ENCODE measurements around the gene TMEM161A. TPM values are rescaled to one million over a fixed set of nuclear protein-coding genes. Genes with fewer than 3 reads are reported as not detected.

TMEM161A gene
- total RNA-seq, 1 donor = 9.3 TPM

GRCh38 chr19:19071897-19072296 is 66.4 kb downstream of the TMEM161A start:
- TF ChIP-seq, protein P1, sequence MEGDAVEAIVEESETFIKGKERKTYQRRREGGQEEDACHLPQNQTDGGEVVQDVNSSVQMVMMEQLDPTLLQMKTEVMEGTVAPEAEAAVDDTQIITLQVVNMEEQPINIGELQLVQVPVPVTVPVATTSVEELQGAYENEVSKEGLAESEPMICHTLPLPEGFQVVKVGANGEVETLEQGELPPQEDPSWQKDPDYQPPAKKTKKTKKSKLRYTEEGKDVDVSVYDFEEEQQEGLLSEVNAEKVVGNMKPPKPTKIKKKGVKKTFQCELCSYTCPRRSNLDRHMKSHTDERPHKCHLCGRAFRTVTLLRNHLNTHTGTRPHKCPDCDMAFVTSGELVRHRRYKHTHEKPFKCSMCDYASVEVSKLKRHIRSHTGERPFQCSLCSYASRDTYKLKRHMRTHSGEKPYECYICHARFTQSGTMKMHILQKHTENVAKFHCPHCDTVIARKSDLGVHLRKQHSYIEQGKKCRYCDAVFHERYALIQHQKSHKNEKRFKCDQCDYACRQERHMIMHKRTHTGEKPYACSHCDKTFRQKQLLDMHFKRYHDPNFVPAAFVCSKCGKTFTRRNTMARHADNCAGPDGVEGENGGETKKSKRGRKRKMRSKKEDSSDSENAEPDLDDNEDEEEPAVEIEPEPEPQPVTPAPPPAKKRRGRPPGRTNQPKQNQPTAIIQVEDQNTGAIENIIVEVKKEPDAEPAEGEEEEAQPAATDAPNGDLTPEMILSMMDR (IDR thresholded peaks at IDR 0.05; ENCODE audit: insufficient read depth, low read length) = no peak

More at GRCh38 chr19:19071897-19072296, 66.4 kb downstream of the TMEM161A start:
- DNase-seq (ENCODE audit: low read depth) = no peak
- no peak overlapping the region for H3K4me3 ChIP-seq (ENCODE audit: low read depth, low read length)

Other genes starting within 250 kb of the TMEM161A start
- gene CERS1, start 242.3 kb downstream of the TMEM161A start, total RNA-seq (ENCODE audit: low replicate concordance) = 1.1 and 1.6 TPM in 2 replicates
- 67.0 and 172 TPM in 2 replicates for gene COPE, start 219.1 kb downstream of the TMEM161A start, total RNA-seq (ENCODE audit: low replicate concordance)
- gene DDX49, start 218.8 kb downstream of the TMEM161A start, total RNA-seq (ENCODE audit: low replicate concordance) = 30.8 and 42.1 TPM in 2 replicates
- gene HOMER3, start 197.3 kb downstream of the TMEM161A start, total RNA-seq (ENCODE audit: low replicate concordance) = 68.7 and 131 TPM in 2 replicates
- gene SUGP2, start 105.0 kb downstream of the TMEM161A start, total RNA-seq (ENCODE audit: low replicate concordance) = 23.1 and 35.3 TPM in 2 replicates
- 29.6 and 30.1 TPM in 2 replicates for gene ARMC6, start 104.9 kb downstream of the TMEM161A start, total RNA-seq (ENCODE audit: low replicate concordance)
- 3.7 and 4.8 TPM in 2 replicates for gene SLC25A42, start 74.5 kb downstream of the TMEM161A start, total RNA-seq (ENCODE audit: low replicate concordance)
- 0.27 TPM in 1 of 2 replicates, not detected in the other for gene MEF2B, start 31.8 kb upstream of the TMEM161A start, total RNA-seq (ENCODE audit: low replicate concordance)
- 3.5 and 13.8 TPM in 2 replicates for gene BORCS8, start 53.7 kb upstream of the TMEM161A start, total RNA-seq (ENCODE audit: low replicate concordance)
- 38.0 and 61.2 TPM in 2 replicates for gene RFXANK, start 53.8 kb upstream of the TMEM161A start, total RNA-seq (ENCODE audit: low replicate concordance)
- gene NR2C2AP, start 64.9 kb upstream of the TMEM161A start, total RNA-seq (ENCODE audit: low replicate concordance) = 3.4 and 17.8 TPM in 2 replicates
- gene NCAN, start 73.5 kb upstream of the TMEM161A start, total RNA-seq (ENCODE audit: low replicate concordance) = not detected in 2 replicates
- gene TM6SF2, start 134.8 kb upstream of the TMEM161A start, total RNA-seq (ENCODE audit: low replicate concordance) = 0.27 TPM in 1 of 2 replicates, not detected in the other
- 22.6 and 32.4 TPM in 2 replicates for gene SUGP1, start 182.0 kb upstream of the TMEM161A start, total RNA-seq (ENCODE audit: low replicate concordance)
- 32.4 and 34.6 TPM in 2 replicates for gene MAU2, start 182.4 kb upstream of the TMEM161A start, total RNA-seq (ENCODE audit: low replicate concordance)